ENCODE measurements around the gene WIPI1. TPM values are rescaled to one million over a fixed set of nuclear protein-coding genes. Genes with fewer than 3 reads are reported as not detected.

The WIPI1 gene
- total RNA-seq, 1 donor, result 190 TPM

- no peak for DNase-seq (ENCODE audit: insufficient read length, low spot score, missing footprints)
- H4K20me1 ChIP-seq (ENCODE audit: insufficient read depth, low read length), result no peaks in the 10 kb centered on the region
- H3K4me2 ChIP-seq (ENCODE audit: insufficient read depth, low read length), result no peak overlapping the region
- no peaks in the 10 kb centered on the region for H3K79me2 ChIP-seq (ENCODE audit: insufficient read depth, low read length)
- no peak for TF ChIP-seq CTCF (IDR thresholded peaks at IDR 0.05; ENCODE audit: extremely low read depth, low read depth, low read length)
- H3K4me3 ChIP-seq (ENCODE audit: insufficient read depth, low read length), result no peak overlapping the region
- no peak overlapping the region for H2AFZ ChIP-seq (ENCODE audit: low read length)
- H3K27me3 ChIP-seq (ENCODE audit: insufficient read depth, low read length), result peaks cover 2% of the 10 kb centered on the region
- no peaks in the 10 kb centered on the region for H3K9me3 ChIP-seq (ENCODE audit: low read depth, low read length)
- H3K36me3 ChIP-seq (ENCODE audit: insufficient read depth, low read length), result no peaks in the 10 kb centered on the region
- H3K27ac ChIP-seq (ENCODE audit: low read depth, low read length), result no peak overlapping the region
- H3K4me1 ChIP-seq (ENCODE audit: insufficient read depth, low read length), result no peaks in the 10 kb centered on the region
Measured at GRCh38 chr17:68491381-68492231, 34.3 kb upstream of the WIPI1 start.

GRCh38 chr17:68489919-68490318 is 32.6 kb upstream of the WIPI1 start:
- Histone ChIP-seq H3K9me3 (ENCODE audit: low read depth, low read length) (no peaks in the 10 kb centered on the region), H3K4me2 (ENCODE audit: insufficient read depth, low read length) (no peak overlapping the region), H3K4me1 (ENCODE audit: insufficient read depth, low read length) (no peaks in the 10 kb centered on the region), H3K4me3 (ENCODE audit: insufficient read depth, low read length) (no peak overlapping the region), H2AFZ (ENCODE audit: low read length) (peak overlapping the region; percentile 29), H3K27ac (ENCODE audit: low read depth, low read length) (no peak overlapping the region), H4K20me1 (ENCODE audit: insufficient read depth, low read length) (no peaks in the 10 kb centered on the region), H3K36me3 (ENCODE audit: insufficient read depth, low read length) (no peaks in the 10 kb centered on the region), H3K27me3 (ENCODE audit: insufficient read depth, low read length) (peaks cover 15% of the 10 kb centered on the region), H3K79me2 (ENCODE audit: insufficient read depth, low read length) (no peaks in the 10 kb centered on the region)
- DNase-seq (ENCODE audit: insufficient read length, low spot score, missing footprints), result peak; percentile 65
- TF ChIP-seq CTCF (IDR thresholded peaks at IDR 0.05; ENCODE audit: extremely low read depth, low read depth, low read length), result no peak

GRCh38 chr17:68484458-68484857 is 27.2 kb upstream of the WIPI1 start:
- Histone ChIP-seq H3K36me3 (ENCODE audit: insufficient read depth, low read length) (no peaks in the 10 kb centered on the region), H3K27ac (ENCODE audit: low read depth, low read length) (no peak overlapping the region), H4K20me1 (ENCODE audit: insufficient read depth, low read length) (no peaks in the 10 kb centered on the region), H3K4me3 (ENCODE audit: insufficient read depth, low read length) (no peak overlapping the region), H2AFZ (ENCODE audit: low read length) (no peak overlapping the region), H3K4me2 (ENCODE audit: insufficient read depth, low read length) (no peak overlapping the region), H3K79me2 (ENCODE audit: insufficient read depth, low read length) (no peaks in the 10 kb centered on the region), H3K9me3 (ENCODE audit: low read depth, low read length) (no peaks in the 10 kb centered on the region), H3K4me1 (ENCODE audit: insufficient read depth, low read length) (no peaks in the 10 kb centered on the region), H3K27me3 (ENCODE audit: insufficient read depth, low read length) (peaks cover 38% of the 10 kb centered on the region)
- TF ChIP-seq CTCF (IDR thresholded peaks at IDR 0.05; ENCODE audit: extremely low read depth, low read depth, low read length), result no peak
- no peak for DNase-seq (ENCODE audit: insufficient read length, low spot score, missing footprints)

GRCh38 chr17:68482576-68483041 is 25.3 kb upstream of the WIPI1 start:
- no peaks in the 10 kb centered on the region for H3K79me2 ChIP-seq (ENCODE audit: insufficient read depth, low read length)
- H3K9me3 ChIP-seq (ENCODE audit: low read depth, low read length), result no peaks in the 10 kb centered on the region
- no peak overlapping the region for H3K4me3 ChIP-seq (ENCODE audit: insufficient read depth, low read length)
- no peak overlapping the region for H3K4me2 ChIP-seq (ENCODE audit: insufficient read depth, low read length)
- peaks cover 38% of the 10 kb centered on the region for H3K27me3 ChIP-seq (ENCODE audit: insufficient read depth, low read length)
- H3K27ac ChIP-seq (ENCODE audit: low read depth, low read length), result no peak overlapping the region
- TF ChIP-seq CTCF (IDR thresholded peaks at IDR 0.05; ENCODE audit: extremely low read depth, low read depth, low read length), result no peak
- DNase-seq (ENCODE audit: insufficient read length, low spot score, missing footprints), result no peak
- H3K36me3 ChIP-seq (ENCODE audit: insufficient read depth, low read length), result no peaks in the 10 kb centered on the region
- no peaks in the 10 kb centered on the region for H3K4me1 ChIP-seq (ENCODE audit: insufficient read depth, low read length)
- no peak overlapping the region for H2AFZ ChIP-seq (ENCODE audit: low read length)
- no peaks in the 10 kb centered on the region for H4K20me1 ChIP-seq (ENCODE audit: insufficient read depth, low read length)
